A549 (cell line): Measurements from ENCODE around the gene MSMP. TPM values are rescaled to one million over a fixed set of nuclear protein-coding genes. Genes with fewer than 3 reads are reported as not detected.

Source experiments
- ATAC-seq, 2 experiments: fragments of 200-7000 bp in 1 of 2; fragments of >200 bp in 1 of 2; cut with Nextera tagmentation in 1 of 2; cut with Tn5 transposase in 1 of 2; 3 replicates each; pipeline versions ENCODE4 v1.8.0 to v1.9.1; 2018 to 2020; ENCODE audit warnings: mild to moderate bottlenecking in 1 of 2, moderate library complexity in 1 of 2
- CTCF ChIA-PET: fragments of 300-600 bp; sonication (Branson Sonifier 250); formaldehyde crosslinking; extraction: SDS; loops from one replicate; lab custom pipeline; 2021; ENCODE audit warnings: antibody characterized with exemption, inconsistent platforms; lab: Yijun Ruan, JAX
- POLR2A ChIA-PET: fragments of 350-600 bp; formaldehyde crosslinking; extraction: SDS; loops from one replicate; lab custom pipeline; 2021; ENCODE audit warnings: antibody characterized with exemption, inconsistent platforms; lab: Yijun Ruan, JAX
- DNase-seq, 2 experiments: peaks; one replicate each; pipeline versions ENCODE4 v3.0.0 to v3.0.0-alpha.2; 2011 to 2016; ENCODE audit warnings: low read depth in 1 of 2, low spot score in 1 of 2
- FAIRE-seq: peaks from 2 replicates; lab custom pipeline; 2011; peaks lifted over from hg19 to GRCh38; lab: Jason Lieb, UNC
- H3K27ac ChIP-seq, 2 experiments: fragments of >200 bp; sonication (Bioruptor Twin); formaldehyde crosslinking; 3 replicates each; pipeline ENCODE4 v1.5.1; 2016 to 2017
- H3K4me1 ChIP-seq: fragments of >200 bp; sonication (Bioruptor Twin); formaldehyde crosslinking; 3 replicates; pipeline ENCODE4 v1.6.1; 2016
- H3K4me2 ChIP-seq: fragments of >200 bp; sonication (Bioruptor Twin); formaldehyde crosslinking; 3 replicates; pipeline ENCODE4 v1.6.1; 2016
- H3K4me3 ChIP-seq: fragments of >200 bp; sonication (Bioruptor Twin); formaldehyde crosslinking; 3 replicates; pipeline ENCODE4 v1.5.1; 2016
- H3K9me3 ChIP-seq: fragments of >200 bp; sonication (Bioruptor Twin); formaldehyde crosslinking; 3 replicates; pipeline ENCODE4 v1.6.1; 2016
- ATOH8 ChIP-seq: fragments of 250-450 bp; sonication (Bioruptor Pico); IDR thresholded peaks from 2 replicates; pipeline ENCODE4 v1.5.0; 2020; ENCODE audit warnings: low read depth, mild to moderate bottlenecking, moderate library complexity
- BHLHE40 ChIP-seq: IDR thresholded peaks from 2 replicates; pipeline ENCODE4 v1.6.1; 2012; ENCODE audit warnings: low read depth, low read length, inconsistent platforms
- CBX2 ChIP-seq: fragments of 200-600 bp; sonication (generic); IDR thresholded peaks from 2 replicates; pipeline ENCODE4 v1.6.1; 2016; ENCODE audit warnings: low read depth, mild to moderate bottlenecking, borderline replicate concordance
- CBX8 ChIP-seq: fragments of 200-600 bp; sonication (generic); IDR thresholded peaks from 2 replicates; pipeline ENCODE4 v1.6.1; 2016
- ESRRA ChIP-seq: fragments of 150-350 bp; IDR thresholded peaks from 2 replicates; pipeline ENCODE4 v1.6.1; 2014; ENCODE audit warnings: mild to moderate bottlenecking, low read length, borderline replicate concordance
- FOSB ChIP-seq: fragments of 250-450 bp; sonication (Bioruptor Pico); IDR thresholded peaks from 2 replicates; pipeline ENCODE4 v1.5.0; 2020; ENCODE audit warnings: mild to moderate bottlenecking, moderate library complexity
- HDAC2 ChIP-seq: fragments of 200-600 bp; sonication (generic); IDR thresholded peaks from 2 replicates; pipeline ENCODE4 v1.6.1; 2016
- HEYL ChIP-seq: fragments of 250-450 bp; sonication (Bioruptor Pico); IDR thresholded peaks from 2 replicates; pipeline ENCODE4 v1.8.0; 2021; ENCODE audit warnings: mild to moderate bottlenecking, moderate library complexity
- HMGXB4 ChIP-seq: fragments of 250-450 bp; sonication (Bioruptor Pico); IDR thresholded peaks from 2 replicates; pipeline ENCODE4 v1.5.0; 2021; ENCODE audit warnings: mild to moderate bottlenecking, moderate library complexity, borderline replicate concordance
- HOXB13 ChIP-seq: fragments of 250-450 bp; sonication (Bioruptor Pico); IDR thresholded peaks from 2 replicates; pipeline ENCODE4 v1.5.0; 2020; ENCODE audit warnings: low read depth, mild to moderate bottlenecking, moderate library complexity
- HOXB5 ChIP-seq: fragments of 250-450 bp; sonication (Bioruptor Pico); IDR thresholded peaks from 2 replicates; pipeline ENCODE4 v1.5.0; 2020; ENCODE audit warnings: mild to moderate bottlenecking, moderate library complexity
- JUN ChIP-seq, 2 experiments: fragments of >200 bp; sonication (Bioruptor Twin); formaldehyde crosslinking; IDR thresholded peaks; 2 replicates in 1 of 2; 3 replicates in 1 of 2; pipeline ENCODE4 v1.6.1; 2016 to 2017
- MYC ChIP-seq: IDR thresholded peaks from 2 replicates; pipeline ENCODE4 v1.6.1; 2012; ENCODE audit warnings: mild to moderate bottlenecking, inconsistent platforms, low read length, improper control_type of control experiment, borderline replicate concordance
- PBX3 ChIP-seq: IDR thresholded peaks from 2 replicates; pipeline ENCODE4 v1.6.1; 2012
- RAD21 ChIP-seq, 2 experiments: fragments of >200 bp in 1 of 2; sonication (Bioruptor Twin) in 1 of 2; formaldehyde crosslinking in 1 of 2; IDR thresholded peaks in 1 of 2; conservative IDR thresholded peaks in 1 of 2; 2 replicates in 1 of 2; 3 replicates in 1 of 2; pipeline ENCODE4 v1.6.1; 2012 to 2018; ENCODE audit warnings: inconsistent platforms in 1 of 2
- RARB ChIP-seq: fragments of 250-450 bp; sonication (Bioruptor Pico); IDR thresholded peaks from 2 replicates; pipeline ENCODE4 v1.8.0; 2021; ENCODE audit warnings: mild to moderate bottlenecking, moderate library complexity
- RFX5 ChIP-seq: fragments of 450-650 bp; IDR thresholded peaks from 2 replicates; pipeline ENCODE4 v1.7.1; 2014; ENCODE audit warnings: antibody characterized with exemption, mild to moderate bottlenecking, moderate library complexity
- SMC3 ChIP-seq: fragments of >200 bp; sonication (Bioruptor Twin); formaldehyde crosslinking; IDR thresholded peaks from 3 replicates; pipeline ENCODE4 v1.6.1; 2018; ENCODE audit warnings: inconsistent platforms
- SREBF2 ChIP-seq: fragments of 450-650 bp; IDR thresholded peaks from 2 replicates; pipeline ENCODE4 v1.6.1; 2014; ENCODE audit warnings: mild to moderate bottlenecking, moderate library complexity
- USF2 ChIP-seq: fragments of 450-650 bp; IDR thresholded peaks from 2 replicates; pipeline ENCODE4 v1.6.1; 2014; ENCODE audit warnings: antibody characterized with exemption
- ZSCAN20 ChIP-seq: fragments of 250-450 bp; sonication (Bioruptor Pico); IDR thresholded peaks from 2 replicates; pipeline ENCODE4 v1.8.0; 2022; ENCODE audit warnings: mild to moderate bottlenecking, moderate library complexity
- WGBS: methylation state at CpG from one replicate; pipeline ENCODE4 v1.1.6; 2017; ENCODE audit errors: missing lambda C conversion rate; 5-methylcytosine and 5-hydroxymethylcytosine counted together
- polyA plus RNA-seq, 4 experiments: library from polyadenylated mRNA; depleted of rRNA in 3 of 4; stranded (reverse); fragments of >200 nt; fragmentation: RNase III in 1 of 4; extraction: RNeasy Plus Mini Kit Qiagen cat#74134 plus additional on column Dnase treatment in 1 of 4; gene quantifications; 2 replicates in 3 of 4; 3 replicates in 1 of 4; pipeline ENCODE4 v1.2.3, GENCODE V29; 2011 to 2017

Gene MSMP
- polyA plus RNA-seq, 2 of the 4 experiments (the other 2 are of a cell fraction) = not detected

- Histone ChIP-seq H3K4me2 (no peak overlapping the region), H3K27ac (no peak overlapping the region), H3K4me1 (peaks cover 16% of the 10 kb centered on the region), H3K9me3 (no peaks in the 10 kb centered on the region), H3K4me3 (no peak overlapping the region)
- TF ChIP-seq HOXB13 (CRISPR knock-in tag) (no peak), CBX2 (no peak), HMGXB4 (no peak), HEYL (CRISPR knock-in tag) (no peak), ZSCAN20 (CRISPR knock-in tag) (no peak), RFX5 (no peak), ATOH8 (CRISPR knock-in tag) (no peak), CBX8 (no peak), JUN (IDR thresholded peaks at IDR 0.05) (no peak), HOXB5 (no peak), BHLHE40 (no peak), MYC (no peak), FOSB (no peak), HDAC2 (no peak)
- WGBS = 87% methylated on average over 2 of the region's 2 CpGs
- ChIA-PET POLR2A (no interaction called here), CTCF (interaction anchor here (0.8 to 2.0 kb wide), 8 partner anchors 8 to 143 kb away, joined by 3 to 15 read pairs (median 4); no protein-coding TSS in a partner anchor)
- ATAC-seq = no peak
- FAIRE-seq = no peak
- DNase-seq = peak in 1 of 2 experiments; percentile 32
Measured at GRCh38 chr9:35760651-35761050, 6.6 kb upstream of the MSMP start.

GRCh38 chr9:35759795-35760194, 5.7 kb upstream of the MSMP start:
- no peak for DNase-seq
- 93% methylated on average over 4 of the region's 4 CpGs for WGBS
- H3K9me3 ChIP-seq = no peaks in the 10 kb centered on the region
- no peak for TF ChIP-seq JUN (IDR thresholded peaks at IDR 0.05)
- TF ChIP-seq MYC = no peak
- 0 out of 5 replicates have a peak, but pooled peaks of 1 of the 2 experiments have one; percentile 3 for TF ChIP-seq RAD21 (conservative IDR thresholded peaks at IDR 0.05 in 1 of 2, IDR thresholded peaks at IDR 0.05 in 1 of 2)
- ChIA-PET CTCF (interaction anchor here (0.6 to 1.8 kb wide), 8 partner anchors 10 to 156 kb away, joined by 3 to 5 read pairs (median 4); partner anchors contain the start of gene RGP1), POLR2A (interaction anchor here (1.0 kb wide), 1 partner anchor 99 kb away, joined by 4 read pairs; no protein-coding TSS in a partner anchor)
- no peak overlapping the region for H3K4me3 ChIP-seq
- H3K4me2 ChIP-seq = no peak overlapping the region
- no peak for ATAC-seq
- H3K27ac ChIP-seq = no peak overlapping the region
- FAIRE-seq = no peak
- peaks cover 16% of the 10 kb centered on the region for H3K4me1 ChIP-seq

GRCh38 chr9:35758475-35759050, 4.5 kb upstream of the MSMP start:
- POLR2A ChIA-PET = interaction anchor here (0.6 kb wide), 1 partner anchor 9 kb away, joined by 3 read pairs; no protein-coding TSS in a partner anchor
- H3K4me3 ChIP-seq = no peak overlapping the region; the same call in 2 of the 3 replicates
- FAIRE-seq (no peak), DNase-seq (no peak), ATAC-seq (no peak)
- H3K27ac ChIP-seq = peak overlapping the region in 1 of 2 experiments; percentile 97; a peak in 2 of 6 replicates
- H3K9me3 ChIP-seq = no peaks in the 10 kb centered on the region
- 68% methylated on average over 3 of the region's 3 CpGs for WGBS
- TF ChIP-seq SREBF2 (no peak), FOSB (no peak), SMC3 (no peak), ESRRA (no peak), RARB (CRISPR knock-in tag) (no peak), PBX3 (no peak), USF2 (no peak)
- peak overlapping the region; percentile 76 for H3K4me2 ChIP-seq
- peaks cover 16% of the 10 kb centered on the region for H3K4me1 ChIP-seq
- CTCF ChIA-PET = interaction anchor here (0.7 to 1.8 kb wide), 5 partner anchors 9 to 123 kb away, joined by 3 to 5 read pairs (median 4); partner anchors contain the start of gene RGP1
